H9 (cell line): ENCODE measurements around the gene LYRM2. TPM values are rescaled to one million over a fixed set of nuclear protein-coding genes. Genes with fewer than 3 reads are reported as not detected.

Source experiments
- DNase-seq: peaks from one replicate; pipeline ENCODE4 v3.0.0-alpha.2; 2017
- H2AFZ ChIP-seq: one replicate; pipeline ENCODE4 v1.6.1; 2013; ENCODE audit warnings: mild to moderate bottlenecking, low read length, control low read depth, moderate library complexity
- H2AK5ac ChIP-seq: 2 replicates; pipeline ENCODE4 v1.6.1; 2013; ENCODE audit warnings: low read length, control low read depth, mixed read lengths; ENCODE audit not compliant: insufficient read length
- H2BK120ac ChIP-seq: one replicate; pipeline ENCODE4 v1.6.1; 2013; ENCODE audit warnings: low read depth, mild to moderate bottlenecking, low read length, control low read depth, inconsistent platforms; ENCODE audit not compliant: poor library complexity, severe bottlenecking
- H2BK12ac ChIP-seq: 2 replicates; pipeline ENCODE4 v1.6.1; 2013; ENCODE audit warnings: low read length, control low read depth, mixed read lengths, low read depth; ENCODE audit not compliant: insufficient read length
- H2BK15ac ChIP-seq: 2 replicates; pipeline ENCODE4 v1.6.1; 2013; ENCODE audit warnings: low read depth, low read length, control low read depth
- H2BK20ac ChIP-seq: one replicate; pipeline ENCODE4 v1.6.1; 2013; ENCODE audit warnings: low read depth, mild to moderate bottlenecking, low read length, control low read depth, inconsistent platforms; ENCODE audit not compliant: poor library complexity, severe bottlenecking
- H2BK5ac ChIP-seq: 2 replicates; pipeline ENCODE4 v1.6.1; 2013; ENCODE audit warnings: low read length, control low read depth, mixed read lengths; ENCODE audit not compliant: insufficient read length
- H3K14ac ChIP-seq: 2 replicates; pipeline ENCODE4 v1.6.1; 2013; ENCODE audit warnings: low read length, control low read depth; ENCODE audit not compliant: insufficient read depth
- H3K18ac ChIP-seq: 2 replicates; pipeline ENCODE4 v1.6.1; 2013; ENCODE audit warnings: low read depth, mild to moderate bottlenecking, mixed read lengths, low read length, control low read depth; ENCODE audit not compliant: insufficient read length
- H3K23ac ChIP-seq: 2 replicates; pipeline ENCODE4 v1.6.1; 2013; ENCODE audit warnings: low read length, control low read depth, mixed read lengths, low read depth; ENCODE audit not compliant: insufficient read length
- H3K23me2 ChIP-seq: 2 replicates; pipeline ENCODE4 v1.6.1; 2013; ENCODE audit warnings: low read depth, mild to moderate bottlenecking, mixed read lengths, low read length, control low read depth; ENCODE audit not compliant: insufficient read length, poor library complexity, severe bottlenecking
- H3K27ac ChIP-seq: 2 replicates; pipeline ENCODE4 v1.5.1; 2013; ENCODE audit warnings: low read length, control low read depth, mixed read lengths, low read depth; ENCODE audit not compliant: insufficient read length
- H3K27me3 ChIP-seq: 2 replicates; pipeline ENCODE4 v1.6.1; 2013; ENCODE audit warnings: low read length, control low read depth, inconsistent platforms; ENCODE audit not compliant: insufficient read depth
- H3K4ac ChIP-seq: 2 replicates; pipeline ENCODE4 v1.6.1; 2013; ENCODE audit warnings: low read depth, mild to moderate bottlenecking, control low read depth, inconsistent platforms, low read length, moderate library complexity
- H3K4me1 ChIP-seq: 2 replicates; pipeline ENCODE4 v1.6.1; 2013; ENCODE audit warnings: low read length, control low read depth, inconsistent platforms; ENCODE audit not compliant: insufficient read depth
- H3K4me2 ChIP-seq: 2 replicates; pipeline ENCODE4 v1.6.1; 2013; ENCODE audit warnings: low read length, control low read depth, mixed read lengths; ENCODE audit not compliant: insufficient read length, insufficient read depth
- H3K56ac ChIP-seq: 2 replicates; pipeline ENCODE4 v1.6.1; 2013; ENCODE audit warnings: low read depth, mild to moderate bottlenecking, mixed read lengths, low read length, control low read depth; ENCODE audit not compliant: insufficient read length
- H3K79me1 ChIP-seq: 2 replicates; pipeline ENCODE4 v1.6.1; 2013; ENCODE audit warnings: low read depth, mild to moderate bottlenecking, moderate library complexity, low read length, control low read depth, inconsistent platforms; ENCODE audit not compliant: insufficient read depth, poor library complexity, severe bottlenecking
- H3K79me2 ChIP-seq: 2 replicates; pipeline ENCODE4 v1.6.1; 2013; ENCODE audit warnings: low read length, control low read depth, inconsistent platforms; ENCODE audit not compliant: insufficient read depth
- H3K9ac ChIP-seq: 2 replicates; pipeline ENCODE4 v1.6.1; 2013; ENCODE audit warnings: low read length, control low read depth, mixed read lengths; ENCODE audit not compliant: insufficient read length; ENCODE audit errors: extremely low read depth
- H3K9me3 ChIP-seq: one replicate; pipeline ENCODE4 v1.6.1; 2013; ENCODE audit warnings: low read depth, low read length, inconsistent platforms; ENCODE audit not compliant: control insufficient read depth
- H3T11ph ChIP-seq: one replicate; pipeline ENCODE4 v1.6.1; 2013; ENCODE audit warnings: mild to moderate bottlenecking, low read length, control low read depth, inconsistent platforms
- H4K20me1 ChIP-seq: one replicate; pipeline ENCODE4 v1.6.1; 2013; ENCODE audit not compliant: control insufficient read depth, insufficient read length, insufficient read depth
- H4K5ac ChIP-seq: 2 replicates; pipeline ENCODE4 v1.6.1; 2013; ENCODE audit warnings: low read depth, mild to moderate bottlenecking, mixed read lengths, low read length, control low read depth; ENCODE audit not compliant: insufficient read length
- H4K8ac ChIP-seq: replicated peaks from 2 replicates; pipeline ENCODE4 v1.6.1; 2013; ENCODE audit warnings: low read length, control low read depth, mixed read lengths, low read depth; ENCODE audit not compliant: insufficient read length
- H4K91ac ChIP-seq: 2 replicates; pipeline ENCODE4 v1.6.1; 2013; ENCODE audit warnings: low read depth, mild to moderate bottlenecking, moderate library complexity, mixed read lengths, low read length, control low read depth; ENCODE audit not compliant: insufficient read length
- H3K27ac Mint-ChIP-seq, 3 experiments: 2 replicates in 2 of 3; 3 replicates in 1 of 3; pipeline ENCODE4 v1.8.0; 2020 to 2021; ENCODE audit warnings: mixed read lengths in 3 of 3, mild to moderate bottlenecking in 1 of 3, moderate library complexity in 1 of 3
- H3K27me3 Mint-ChIP-seq: 2 replicates; pipeline ENCODE4 v1.8.0; 2021; ENCODE audit warnings: low read depth, mild to moderate bottlenecking, moderate library complexity, mixed read lengths
- H3K36me3 Mint-ChIP-seq, 3 experiments: 2 replicates in 2 of 3; 3 replicates in 1 of 3; pipeline ENCODE4 v1.8.0; 2020 to 2021; ENCODE audit warnings: low read depth in 3 of 3, mixed read lengths in 3 of 3; ENCODE audit not compliant: insufficient read depth in 1 of 3
- H3K4me1 Mint-ChIP-seq, 2 experiments: 2 replicates each; pipeline ENCODE4 v1.8.0; 2020; ENCODE audit warnings: mixed read lengths in 2 of 2
- H3K4me3 Mint-ChIP-seq, 2 experiments: 2 replicates in 1 of 2; 3 replicates in 1 of 2; pipeline ENCODE4 v1.8.0; 2020 to 2021; ENCODE audit warnings: mild to moderate bottlenecking in 2 of 2, mixed read lengths in 2 of 2, moderate library complexity in 1 of 2
- H3K9me3 Mint-ChIP-seq, 2 experiments: 2 replicates in 1 of 2; 3 replicates in 1 of 2; pipeline ENCODE4 v1.8.0; 2020; ENCODE audit warnings: mild to moderate bottlenecking in 2 of 2, mixed read lengths in 2 of 2, moderate library complexity in 1 of 2
- CTCF ChIP-seq: fragments of 200-600 bp; sonication (generic); conservative IDR thresholded peaks from 3 replicates; pipeline ENCODE4 v1.8.0; 2021; ENCODE audit warnings: antibody characterized with exemption, mild to moderate bottlenecking
- WGBS: extraction: QIAGEN DNeasy Blood & Tissue Kit; methylation state at CpG from one replicate; pipeline ENCODE4 v1.1.7; 2013; ENCODE audit warnings: missing lambda C conversion rate, low lambda C conversion rate, mixed read lengths; ENCODE audit not compliant: insufficient read length; ENCODE audit errors: extremely low coverage; 5-methylcytosine and 5-hydroxymethylcytosine counted together
- total RNA-seq: library from RNA; stranded (reverse); gene quantifications from 2 replicates; pipeline ENCODE4 v1.2.1, GENCODE V29; 2021

LYRM2 gene
- total RNA-seq, 1 experiment from 2014 or later = 29.8 TPM

- no peak overlapping the region for H3K27ac Mint-ChIP-seq
- Histone ChIP-seq H3K79me2 (no peaks in the 10 kb centered on the region), H2BK20ac (no peak overlapping the region), H4K8ac (no peak overlapping the region), H2BK12ac (no peak overlapping the region), H2BK120ac (no peak overlapping the region), H3K27ac (no peak overlapping the region), H3K4me2 (no peak overlapping the region), H2AK5ac (no peak overlapping the region), H4K5ac (no peak overlapping the region), H3T11ph (no peak overlapping the region), H4K20me1 (no peaks in the 10 kb centered on the region), H3K56ac (no peak overlapping the region), H3K23ac (no peak overlapping the region), H3K27me3 (no peaks in the 10 kb centered on the region), H2BK5ac (no peak overlapping the region), H3K18ac (no peak overlapping the region), H4K91ac (no peak overlapping the region), H3K23me2 (no peaks in the 10 kb centered on the region), H3K79me1 (no peaks in the 10 kb centered on the region), H2AFZ (no peak overlapping the region), H3K4me1 (no peaks in the 10 kb centered on the region), H3K14ac (no peak overlapping the region), H3K9me3 (no peaks in the 10 kb centered on the region), H2BK15ac (no peak overlapping the region), H3K9ac (no peak overlapping the region), H3K4ac (no peak overlapping the region)
- TF ChIP-seq CTCF = no peak
- no peak for DNase-seq
- H3K4me3 Mint-ChIP-seq = no peak overlapping the region
- H3K9me3 Mint-ChIP-seq = no peaks in the 10 kb centered on the region; a peak in 1 of 5 replicates
- peaks cover 14% of the 10 kb centered on the region in 2 experiments for H3K4me1 Mint-ChIP-seq
- H3K27me3 Mint-ChIP-seq = no peaks in the 10 kb centered on the region
- no CpG with 5 or more reads among the region's 4 CpGs for WGBS
- peaks cover 38 to 58% (median 48%) of the 10 kb centered on the region in 3 experiments for H3K36me3 Mint-ChIP-seq
These were observed 2.3 kb upstream of the LYRM2 start for GRCh38 chr6:89640804-89641203.
